Measurements from ENCODE around the gene ZNF236.

- TF ChIP-seq CTCF (IDR thresholded peaks at IDR 0.05) (no peak), POLR2A (IDR thresholded peaks at IDR 0.05) (no peak), POLR2AphosphoS5 (IDR thresholded peaks at IDR 0.05) (no peak), EP300 (IDR thresholded peaks at IDR 0.05) (no peak)
These were observed 186.4 kb downstream of the ZNF236 start for GRCh38 chr18:77008576-77009315.
